Measurements from ENCODE around the gene RAMP3. TPM values are rescaled to one million over a fixed set of nuclear protein-coding genes. Genes with fewer than 3 reads are reported as not detected.

The RAMP3 gene
- total and polyA plus RNA-seq, 7 donors, result 2.5 to 57.8 (median 26.0) TPM

- Histone ChIP-seq H3K36me3 (no peaks in the 10 kb centered on the region), H3K27ac (no peak overlapping the region), H3K4me1 (no peaks in the 10 kb centered on the region), H3K9me3 (no peaks in the 10 kb centered on the region), H3K27me3 (no peaks in the 10 kb centered on the region), H3K4me3 (no peak overlapping the region)
- no peak for TF ChIP-seq POLR2AphosphoS5 (IDR thresholded peaks at IDR 0.05)
- TF ChIP-seq EP300 (IDR thresholded peaks at IDR 0.05), result no peak
- TF ChIP-seq POLR2A (IDR thresholded peaks at IDR 0.05), result no peak
- TF ChIP-seq, protein P1, sequence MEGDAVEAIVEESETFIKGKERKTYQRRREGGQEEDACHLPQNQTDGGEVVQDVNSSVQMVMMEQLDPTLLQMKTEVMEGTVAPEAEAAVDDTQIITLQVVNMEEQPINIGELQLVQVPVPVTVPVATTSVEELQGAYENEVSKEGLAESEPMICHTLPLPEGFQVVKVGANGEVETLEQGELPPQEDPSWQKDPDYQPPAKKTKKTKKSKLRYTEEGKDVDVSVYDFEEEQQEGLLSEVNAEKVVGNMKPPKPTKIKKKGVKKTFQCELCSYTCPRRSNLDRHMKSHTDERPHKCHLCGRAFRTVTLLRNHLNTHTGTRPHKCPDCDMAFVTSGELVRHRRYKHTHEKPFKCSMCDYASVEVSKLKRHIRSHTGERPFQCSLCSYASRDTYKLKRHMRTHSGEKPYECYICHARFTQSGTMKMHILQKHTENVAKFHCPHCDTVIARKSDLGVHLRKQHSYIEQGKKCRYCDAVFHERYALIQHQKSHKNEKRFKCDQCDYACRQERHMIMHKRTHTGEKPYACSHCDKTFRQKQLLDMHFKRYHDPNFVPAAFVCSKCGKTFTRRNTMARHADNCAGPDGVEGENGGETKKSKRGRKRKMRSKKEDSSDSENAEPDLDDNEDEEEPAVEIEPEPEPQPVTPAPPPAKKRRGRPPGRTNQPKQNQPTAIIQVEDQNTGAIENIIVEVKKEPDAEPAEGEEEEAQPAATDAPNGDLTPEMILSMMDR (IDR thresholded peaks at IDR 0.05), result no peak
- intact Hi-C loops (cut with DNase I), result no loop called here
- peak; percentile 14 for DNase-seq
- WGBS, 2 donors, result 70 to 84% methylated on average over 9 of the region's 9 CpGs
These were observed 22.1 kb downstream of the RAMP3 start for GRCh38 chr7:45179666-45180065.

DNA sequence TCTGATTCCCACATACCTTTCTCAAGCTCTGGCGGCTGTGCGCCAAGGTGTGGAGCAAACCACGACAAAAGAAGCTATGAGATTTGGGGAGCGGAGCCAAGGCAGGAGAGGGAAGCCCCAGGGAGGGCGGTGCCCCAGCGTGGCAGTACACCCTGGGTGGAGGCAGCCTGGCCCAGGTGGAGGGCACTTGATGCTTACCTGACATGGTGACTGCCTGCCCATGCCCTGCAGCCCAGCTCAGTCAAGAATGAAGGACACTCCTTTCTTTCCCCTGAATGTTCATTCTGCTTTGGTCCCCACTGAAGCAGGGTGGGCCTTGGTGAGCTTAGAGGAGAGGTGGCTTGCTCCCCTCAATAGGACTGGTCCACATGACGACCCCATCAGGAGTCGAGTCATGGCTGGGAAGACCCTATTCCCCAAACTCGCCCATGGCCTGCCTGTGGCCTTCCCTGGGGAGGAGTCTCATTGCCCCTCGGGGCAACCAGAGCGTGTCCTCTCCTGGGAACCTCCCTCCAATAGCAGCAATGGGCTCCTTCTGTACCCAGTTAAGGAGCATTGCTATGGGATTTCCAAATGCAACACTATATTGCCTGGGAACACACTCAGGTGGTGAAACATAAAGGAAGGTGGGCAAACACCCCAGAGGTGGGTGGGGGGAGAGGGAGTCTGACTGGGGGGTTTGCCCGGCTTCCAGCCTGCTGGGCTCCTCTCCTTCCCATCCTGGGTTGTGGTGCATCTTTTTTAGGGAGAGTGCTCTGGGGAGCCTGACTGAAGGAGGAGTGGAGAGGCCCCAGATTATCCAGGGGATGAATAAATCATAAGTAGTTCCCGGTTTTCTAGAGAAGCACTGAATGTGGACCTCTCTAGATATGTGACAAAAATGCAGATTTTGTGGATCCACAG is 22.7 kb downstream of the RAMP3 start:
- DNase-seq, result peak; percentile 48
- H3K36me3 ChIP-seq, result no peaks in the 10 kb centered on the region
- no peak overlapping the region for H3K27ac ChIP-seq
- H3K27me3 ChIP-seq, result no peaks in the 10 kb centered on the region
- H3K9me3 ChIP-seq, result no peaks in the 10 kb centered on the region
- no peak overlapping the region for H3K4me3 ChIP-seq
- no peaks in the 10 kb centered on the region for H3K4me1 ChIP-seq
- TF ChIP-seq, protein P1 (IDR thresholded peaks at IDR 0.05), result no peak
- TF ChIP-seq POLR2AphosphoS5 (IDR thresholded peaks at IDR 0.05), result no peak
- TF ChIP-seq POLR2A (IDR thresholded peaks at IDR 0.05), result no peak
- no peak for TF ChIP-seq EP300 (IDR thresholded peaks at IDR 0.05)
- WGBS, 2 donors, result 74 to 83% methylated on average over 13 of the region's 13 CpGs
- intact Hi-C loops (cut with DNase I), result no loop called here

DNA sequence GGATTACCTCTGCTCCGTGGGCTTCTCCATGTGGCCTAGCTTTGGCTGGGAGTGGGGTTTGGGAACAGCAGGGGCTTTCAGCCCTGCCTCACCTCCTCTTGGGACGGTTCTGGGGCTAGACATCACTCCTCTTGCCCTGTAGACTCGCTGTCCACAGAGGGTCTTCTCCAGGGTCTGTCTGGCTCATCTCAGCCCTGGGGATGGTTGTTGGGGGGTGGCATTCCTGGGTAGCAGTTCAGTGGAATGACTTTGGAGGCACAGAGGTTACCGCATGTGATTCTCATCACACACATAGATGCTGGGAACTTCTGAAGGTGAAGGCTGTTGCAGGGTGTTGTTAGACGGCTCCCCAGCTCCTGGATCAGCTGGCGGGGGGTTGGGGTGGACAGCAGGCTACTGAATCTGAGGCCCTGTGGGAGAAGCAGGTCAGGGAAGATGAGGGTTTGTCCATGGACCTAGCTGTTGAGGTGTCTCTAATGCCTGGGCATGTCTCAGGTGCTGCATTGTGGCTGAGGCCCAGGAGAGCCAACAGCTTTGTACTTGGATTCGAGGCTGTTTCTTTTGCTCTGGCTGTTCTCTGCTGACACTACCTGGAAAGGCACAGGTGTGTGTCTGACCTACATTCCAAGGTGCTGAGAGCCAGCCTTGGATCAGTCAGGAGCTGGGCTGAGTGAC is 23.8 kb downstream of the RAMP3 start:
- TF ChIP-seq POLR2AphosphoS5 (IDR thresholded peaks at IDR 0.05) (no peak), EP300 (IDR thresholded peaks at IDR 0.05) (no peak), POLR2A (IDR thresholded peaks at IDR 0.05) (no peak)
- TF ChIP-seq, protein P1 (IDR thresholded peaks at IDR 0.05), result no peak
- 69 to 83% methylated on average over 7 of the region's 7 CpGs for WGBS, 2 donors
- Histone ChIP-seq H3K27me3 (no peaks in the 10 kb centered on the region), H3K4me1 (no peaks in the 10 kb centered on the region), H3K27ac (no peak overlapping the region), H3K4me3 (no peak overlapping the region), H3K9me3 (no peaks in the 10 kb centered on the region), H3K36me3 (no peaks in the 10 kb centered on the region)
- peak; percentile 28 for DNase-seq
- intact Hi-C loops (cut with DNase I), result no loop called here

DNA sequence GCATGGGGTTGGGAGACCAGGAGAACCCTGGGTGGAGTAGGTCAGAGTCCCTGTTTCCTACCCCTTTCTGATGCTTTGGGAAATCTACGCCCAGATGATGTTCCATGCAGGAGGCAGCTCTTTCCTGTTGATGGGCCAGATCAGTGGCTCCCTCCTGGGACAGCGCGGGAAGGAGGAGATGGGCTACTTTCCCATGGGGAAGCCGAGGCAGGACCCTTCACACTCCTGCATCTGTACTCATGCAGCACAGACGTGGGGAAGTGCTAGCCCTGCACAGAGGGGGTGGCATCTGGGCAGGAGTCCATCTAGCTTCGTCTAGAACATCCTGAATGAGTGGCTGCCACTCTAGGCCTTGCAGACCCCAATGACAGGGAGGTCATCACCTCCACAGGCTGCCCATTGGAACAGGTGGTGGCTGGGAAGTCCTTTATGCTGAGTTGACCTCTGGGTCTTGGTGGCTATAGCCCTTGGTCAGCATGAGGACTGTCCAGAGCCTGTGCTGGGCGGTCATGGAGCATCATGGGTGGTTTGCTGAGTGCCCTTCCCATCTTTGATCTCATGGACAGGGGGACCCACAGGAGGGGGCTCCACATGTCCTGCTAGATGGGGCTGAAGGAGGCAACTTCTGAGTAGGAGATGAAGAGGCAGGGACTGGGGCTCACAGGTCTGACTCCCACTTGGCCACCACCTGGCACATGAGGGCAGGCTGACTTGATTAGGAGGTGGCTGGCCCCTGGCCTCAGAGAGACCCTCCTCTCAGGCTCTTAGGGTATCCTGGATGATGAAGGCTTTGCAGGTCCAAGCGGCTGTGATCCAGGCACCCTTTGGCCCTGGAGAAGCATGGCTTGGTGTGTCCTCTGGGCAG is 24.6 kb downstream of the RAMP3 start:
- Histone ChIP-seq H3K36me3 (no peaks in the 10 kb centered on the region), H3K27me3 (no peaks in the 10 kb centered on the region), H3K4me3 (no peak overlapping the region), H3K9me3 (no peaks in the 10 kb centered on the region), H3K4me1 (no peaks in the 10 kb centered on the region), H3K27ac (no peak overlapping the region)
- WGBS, 2 donors, result 70 to 78% methylated on average over 8 of the region's 8 CpGs
- TF ChIP-seq EP300 (IDR thresholded peaks at IDR 0.05), result no peak
- TF ChIP-seq POLR2AphosphoS5 (IDR thresholded peaks at IDR 0.05), result no peak
- TF ChIP-seq POLR2A (IDR thresholded peaks at IDR 0.05), result no peak
- TF ChIP-seq, protein P1 (IDR thresholded peaks at IDR 0.05), result no peak
- intact Hi-C loops (cut with DNase I), result no loop called here
- DNase-seq, result peak; percentile 46
